Large intestine (tissue), 3 donors: Measurements from ENCODE around the gene SESN2. TPM values are rescaled to one million over a fixed set of nuclear protein-coding genes. Genes with fewer than 3 reads are reported as not detected.
"Not testable (repeated sequence)": the region's sequence is repeated elsewhere in the genome, so short reads cannot be mapped to it uniquely, and the experiment has no call there.

Experiments used
- DNase-seq, 2 donors: peaks; one replicate each; pipeline versions ENCODE4 v3.0.0 to v3.0.0-alpha.2; 2013
- H3K27ac ChIP-seq: one replicate; pipeline ENCODE4 v1.5.1; 2013; ENCODE audit warnings: low read length
- H3K27me3 ChIP-seq: 2 replicates; pipeline ENCODE4 v1.6.1; 2013; ENCODE audit warnings: low read length; ENCODE audit not compliant: control insufficient read depth, insufficient read depth
- H3K36me3 ChIP-seq: 2 replicates; pipeline ENCODE4 v1.6.1; 2013; ENCODE audit warnings: low read length; ENCODE audit not compliant: control insufficient read depth, insufficient read depth
- H3K4me1 ChIP-seq: one replicate; pipeline ENCODE4 v1.6.1; 2013; ENCODE audit warnings: low read length; ENCODE audit not compliant: control insufficient read depth, insufficient read depth
- H3K4me3 ChIP-seq: one replicate; pipeline ENCODE4 v1.5.1; 2013; ENCODE audit warnings: low read length
- H3K9me3 ChIP-seq: one replicate; pipeline ENCODE4 v1.6.1; 2013; ENCODE audit warnings: mild to moderate bottlenecking, low read depth, low read length, moderate library complexity; ENCODE audit not compliant: control insufficient read depth
- WGBS: methylation state at CpG from one replicate; pipeline ENCODE4 v1.1.5; 2013; ENCODE audit warnings: low lambda C conversion rate; ENCODE audit not compliant: insufficient coverage; 5-methylcytosine and 5-hydroxymethylcytosine counted together
- polyA plus RNA-seq: library from polyadenylated mRNA; unstranded; fragments of 120-200 nt; gene quantifications from one replicate; pipeline ENCODE4 v1.2.1, GENCODE V29; 2013

Gene SESN2
- polyA plus RNA-seq, 1 donor: 30.4 TPM

GRCh38 chr1:28326984-28327383, 67.7 kb downstream of the SESN2 start:
- DNase-seq: peak; percentile 52 to 81
- no peaks in the 10 kb centered on the region for H3K9me3 ChIP-seq
- peaks cover 50% of the 10 kb centered on the region for H3K4me1 ChIP-seq
- H3K4me3 ChIP-seq: no peak overlapping the region
- peak overlapping the region; percentile 92 for H3K27ac ChIP-seq
- no peaks in the 10 kb centered on the region for H3K27me3 ChIP-seq
- H3K36me3 ChIP-seq: peaks cover 15% of the 10 kb centered on the region
- WGBS: no CpG with 5 or more reads among the region's 3 CpGs

GRCh38 chr1:28327431-28327830, 68.1 kb downstream of the SESN2 start:
- H3K4me1 ChIP-seq: peaks cover 50% of the 10 kb centered on the region
- H3K4me3 ChIP-seq, H3K27me3 ChIP-seq, H3K9me3 ChIP-seq: not testable (repeated sequence)
- H3K27ac ChIP-seq: peak overlapping the region; percentile 92
- WGBS: no CpG with 5 or more reads among the region's 11 CpGs
- peaks cover 19% of the 10 kb centered on the region for H3K36me3 ChIP-seq
- peak; percentile 33 to 69 for DNase-seq

DNA sequence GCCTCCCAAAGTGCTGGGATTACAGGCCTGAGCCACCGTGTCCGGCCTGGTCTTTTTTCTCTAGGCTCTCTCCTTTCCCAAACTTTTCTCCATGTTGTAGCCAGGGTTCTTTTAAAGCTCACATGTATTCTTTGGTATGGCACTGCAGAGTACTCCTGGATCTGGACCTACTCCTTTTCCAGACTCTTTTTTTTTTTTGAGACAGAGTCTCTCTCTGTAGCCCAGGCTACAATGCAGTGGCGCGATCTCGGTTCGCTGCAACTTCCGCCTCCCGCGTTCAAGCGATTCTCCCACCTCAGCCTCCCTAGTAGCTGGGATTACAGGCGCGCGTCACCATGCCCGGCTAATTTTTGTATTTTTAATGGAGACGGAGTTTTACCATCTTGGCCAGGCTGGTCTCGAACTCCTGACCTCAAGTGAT, 68.9 kb downstream of the SESN2 start:
- Histone ChIP-seq H3K27ac (peak overlapping the region; percentile 92), H3K4me3 (peak overlapping the region; percentile 71), H3K9me3 (no peaks in the 10 kb centered on the region), H3K36me3 (peaks cover 26% of the 10 kb centered on the region), H3K4me1 (peaks cover 44% of the 10 kb centered on the region), H3K27me3 (no peaks in the 10 kb centered on the region)
- 90% methylated on average over 2 of the region's 16 CpGs for WGBS
- DNase-seq: no peak

- H3K4me3 ChIP-seq: peak overlapping the region; percentile 71
- peak overlapping the region; percentile 92 for H3K27ac ChIP-seq
- H3K27me3 ChIP-seq: no peaks in the 10 kb centered on the region
- H3K4me1 ChIP-seq: peaks cover 33% of the 10 kb centered on the region
- H3K9me3 ChIP-seq: no peaks in the 10 kb centered on the region
- peaks cover 36% of the 10 kb centered on the region for H3K36me3 ChIP-seq
- DNase-seq: peak in 1 of 2 donors; percentile 37
- 56% methylated on average over 2 of the region's 29 CpGs for WGBS
These were observed 70.3 kb downstream of the SESN2 start for GRCh38 chr1:28329395-28330153.

Other genes starting within 250 kb of the SESN2 start
- 16.7 TPM for gene EYA3, start 170.9 kb upstream of the SESN2 start, polyA plus RNA-seq
- 2.7 TPM for gene PTAFR, start 82.8 kb upstream of the SESN2 start, polyA plus RNA-seq
- gene DNAJC8, start 26.5 kb upstream of the SESN2 start, polyA plus RNA-seq: 104 TPM
- 354 TPM for gene ATP5IF1, start 23.4 kb upstream of the SESN2 start, polyA plus RNA-seq
- 24.5 TPM for gene MED18, start 69.5 kb downstream of the SESN2 start, polyA plus RNA-seq
- gene PHACTR4, start 110.2 kb downstream of the SESN2 start, polyA plus RNA-seq: 38.0 TPM
- gene RCC1, start 246.5 kb downstream of the SESN2 start, polyA plus RNA-seq: 46.2 TPM